HCT116 (cell line): ENCODE data around the gene SEC23A.

ENCODE experiments used
- ELF1 ChIP-seq: IDR thresholded peaks from 2 replicates; pipeline ENCODE4 v1.6.1; 2012; ENCODE audit warnings: low read depth, borderline replicate concordance
- EZH2 ChIP-seq: fragments of 200-600 bp; sonication (generic); IDR thresholded peaks from 2 replicates; pipeline ENCODE4 v1.6.1; 2017; ENCODE audit warnings: antibody characterized with exemption, mixed run types
- EZH2phosphoT487 ChIP-seq: fragments of 200-600 bp; IDR thresholded peaks from 2 replicates; pipeline ENCODE4 v1.6.1; 2018; ENCODE audit warnings: antibody characterized with exemption, borderline replicate concordance
- POLR2A ChIP-seq: IDR thresholded peaks from 2 replicates; pipeline ENCODE4 v1.7.0; 2011; ENCODE audit warnings: borderline replicate concordance; ENCODE audit not compliant: insufficient read depth, insufficient read length; ENCODE audit errors: extremely low read depth
- POLR2AphosphoS5 ChIP-seq: IDR thresholded peaks from 2 replicates; pipeline ENCODE4 v1.6.1; 2011; ENCODE audit warnings: mild to moderate bottlenecking, low read depth, low read length, moderate library complexity
- RAD21 ChIP-seq: IDR thresholded peaks from 2 replicates; pipeline ENCODE4 v1.6.1; 2012; ENCODE audit warnings: low read depth, mild to moderate bottlenecking
- SP1 ChIP-seq: IDR thresholded peaks from 2 replicates; pipeline ENCODE4 v1.6.1; 2012; ENCODE audit warnings: low read depth
- SRF ChIP-seq: IDR thresholded peaks from 2 replicates; pipeline ENCODE4 v1.6.1; 2012; ENCODE audit warnings: low read depth
- YY1 ChIP-seq: IDR thresholded peaks from 2 replicates; pipeline ENCODE4 v1.6.1; 2011; ENCODE audit warnings: low read length, low read depth, moderate library complexity, mild to moderate bottlenecking; ENCODE audit not compliant: insufficient replicate concordance; ENCODE audit errors: extremely low read depth
- TF ChIP-seq, protein P1 (sequence below), 3 experiments: fragments of 200-600 bp in 1 of 3; sonication (generic) in 1 of 3; IDR thresholded peaks in 2 of 3; conservative IDR thresholded peaks in 1 of 3; 2 replicates each; pipeline ENCODE4 v1.5.1; 2012 to 2017; ENCODE audit warnings: low read depth in 2 of 3, low read length in 2 of 3, antibody characterized with exemption in 1 of 3, borderline replicate concordance in 1 of 3, control low read depth in 1 of 3, mild to moderate bottlenecking in 1 of 3, mixed read lengths in 1 of 3, mixed run types in 1 of 3, moderate library complexity in 1 of 3; ENCODE audit not compliant: insufficient read depth in 1 of 3
- TF ChIP-seq, protein P2 (sequence below): IDR thresholded peaks from 2 replicates; pipeline ENCODE4 v1.6.1; 2012; ENCODE audit warnings: low read depth
- TF ChIP-seq, protein P3 (sequence below): IDR thresholded peaks from 2 replicates; pipeline ENCODE4 v1.6.1; 2012

DNA sequence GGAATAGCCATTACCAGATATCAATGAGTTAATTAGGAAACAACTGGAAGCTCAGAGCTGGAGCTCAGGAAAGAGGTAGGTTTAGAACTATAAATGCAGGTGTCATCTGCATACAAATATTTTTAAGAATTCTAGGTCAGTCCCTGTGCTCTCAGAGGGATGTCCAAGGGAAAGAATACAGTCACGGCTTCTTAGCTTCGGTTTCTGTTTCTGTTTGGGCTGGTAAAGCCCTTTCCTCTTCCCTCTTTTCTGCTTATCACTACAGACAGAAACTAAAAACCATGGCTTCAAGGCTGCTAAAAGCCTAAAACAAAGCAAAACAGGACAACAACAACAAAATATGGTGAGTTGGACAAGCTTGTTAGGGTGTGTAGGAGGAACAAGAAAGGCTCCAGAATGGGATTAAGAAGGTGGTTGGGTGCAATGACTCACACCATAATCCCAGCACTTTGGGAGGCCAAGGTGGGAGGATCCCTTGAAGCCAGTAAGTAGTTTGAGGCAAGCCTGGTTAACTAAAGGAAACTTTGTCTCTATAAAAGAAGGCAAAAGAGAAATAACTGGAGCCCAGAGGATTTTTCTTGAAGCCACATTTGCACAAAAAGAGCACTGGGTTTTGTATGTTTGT lies 113.0 kb downstream of the SEC23A start:
- TF ChIP-seq POLR2AphosphoS5 = no peak
- TF ChIP-seq, protein P1, sequence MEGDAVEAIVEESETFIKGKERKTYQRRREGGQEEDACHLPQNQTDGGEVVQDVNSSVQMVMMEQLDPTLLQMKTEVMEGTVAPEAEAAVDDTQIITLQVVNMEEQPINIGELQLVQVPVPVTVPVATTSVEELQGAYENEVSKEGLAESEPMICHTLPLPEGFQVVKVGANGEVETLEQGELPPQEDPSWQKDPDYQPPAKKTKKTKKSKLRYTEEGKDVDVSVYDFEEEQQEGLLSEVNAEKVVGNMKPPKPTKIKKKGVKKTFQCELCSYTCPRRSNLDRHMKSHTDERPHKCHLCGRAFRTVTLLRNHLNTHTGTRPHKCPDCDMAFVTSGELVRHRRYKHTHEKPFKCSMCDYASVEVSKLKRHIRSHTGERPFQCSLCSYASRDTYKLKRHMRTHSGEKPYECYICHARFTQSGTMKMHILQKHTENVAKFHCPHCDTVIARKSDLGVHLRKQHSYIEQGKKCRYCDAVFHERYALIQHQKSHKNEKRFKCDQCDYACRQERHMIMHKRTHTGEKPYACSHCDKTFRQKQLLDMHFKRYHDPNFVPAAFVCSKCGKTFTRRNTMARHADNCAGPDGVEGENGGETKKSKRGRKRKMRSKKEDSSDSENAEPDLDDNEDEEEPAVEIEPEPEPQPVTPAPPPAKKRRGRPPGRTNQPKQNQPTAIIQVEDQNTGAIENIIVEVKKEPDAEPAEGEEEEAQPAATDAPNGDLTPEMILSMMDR (IDR thresholded peaks at IDR 0.05 in 2 of 3, conservative IDR thresholded peaks at IDR 0.05 in 1 of 3; ENCODE audit: borderline replicate concordance in 1 of 3, insufficient read depth in 1 of 3, low read depth in 2 of 3, low read length in 2 of 3) = no peak
- no peak for TF ChIP-seq SRF
- TF ChIP-seq, protein P2, sequence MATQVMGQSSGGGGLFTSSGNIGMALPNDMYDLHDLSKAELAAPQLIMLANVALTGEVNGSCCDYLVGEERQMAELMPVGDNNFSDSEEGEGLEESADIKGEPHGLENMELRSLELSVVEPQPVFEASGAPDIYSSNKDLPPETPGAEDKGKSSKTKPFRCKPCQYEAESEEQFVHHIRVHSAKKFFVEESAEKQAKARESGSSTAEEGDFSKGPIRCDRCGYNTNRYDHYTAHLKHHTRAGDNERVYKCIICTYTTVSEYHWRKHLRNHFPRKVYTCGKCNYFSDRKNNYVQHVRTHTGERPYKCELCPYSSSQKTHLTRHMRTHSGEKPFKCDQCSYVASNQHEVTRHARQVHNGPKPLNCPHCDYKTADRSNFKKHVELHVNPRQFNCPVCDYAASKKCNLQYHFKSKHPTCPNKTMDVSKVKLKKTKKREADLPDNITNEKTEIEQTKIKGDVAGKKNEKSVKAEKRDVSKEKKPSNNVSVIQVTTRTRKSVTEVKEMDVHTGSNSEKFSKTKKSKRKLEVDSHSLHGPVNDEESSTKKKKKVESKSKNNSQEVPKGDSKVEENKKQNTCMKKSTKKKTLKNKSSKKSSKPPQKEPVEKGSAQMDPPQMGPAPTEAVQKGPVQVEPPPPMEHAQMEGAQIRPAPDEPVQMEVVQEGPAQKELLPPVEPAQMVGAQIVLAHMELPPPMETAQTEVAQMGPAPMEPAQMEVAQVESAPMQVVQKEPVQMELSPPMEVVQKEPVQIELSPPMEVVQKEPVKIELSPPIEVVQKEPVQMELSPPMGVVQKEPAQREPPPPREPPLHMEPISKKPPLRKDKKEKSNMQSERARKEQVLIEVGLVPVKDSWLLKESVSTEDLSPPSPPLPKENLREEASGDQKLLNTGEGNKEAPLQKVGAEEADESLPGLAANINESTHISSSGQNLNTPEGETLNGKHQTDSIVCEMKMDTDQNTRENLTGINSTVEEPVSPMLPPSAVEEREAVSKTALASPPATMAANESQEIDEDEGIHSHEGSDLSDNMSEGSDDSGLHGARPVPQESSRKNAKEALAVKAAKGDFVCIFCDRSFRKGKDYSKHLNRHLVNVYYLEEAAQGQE = no peak
- TF ChIP-seq EZH2phosphoT487 = no peak
- no peak for TF ChIP-seq RAD21
- TF ChIP-seq SP1 = no peak
- TF ChIP-seq YY1 = no peak
- no peak for TF ChIP-seq EZH2
- TF ChIP-seq POLR2A = no peak
- TF ChIP-seq, protein P3, sequence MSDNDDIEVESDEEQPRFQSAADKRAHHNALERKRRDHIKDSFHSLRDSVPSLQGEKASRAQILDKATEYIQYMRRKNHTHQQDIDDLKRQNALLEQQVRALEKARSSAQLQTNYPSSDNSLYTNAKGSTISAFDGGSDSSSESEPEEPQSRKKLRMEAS = no peak
- no peak for TF ChIP-seq ELF1
